ENCODE results near the gene PAK6. TPM values are rescaled to one million over a fixed set of nuclear protein-coding genes. Genes with fewer than 3 reads are reported as not detected.

The PAK6 gene
- polyA plus RNA-seq, 1 experiment: not detected

- CTCF ChIA-PET: interaction anchor here (1.1 to 1.3 kb wide), 2 partner anchors 27 to 32 kb away, joined by 3 to 6 read pairs; no protein-coding TSS in a partner anchor
- no peak for DNase-seq (ENCODE audit: low read depth, low spot score)
- Histone ChIP-seq H3K9me3 (ENCODE audit: control insufficient read depth, insufficient read depth, low read length) (no peaks in the 10 kb centered on the region), H3K27me3 (ENCODE audit: control insufficient read depth, insufficient read depth, low read length) (peaks cover 47% of the 10 kb centered on the region), H3K4me3 (ENCODE audit: low read depth, low read length) (no peak overlapping the region), H3K27ac (ENCODE audit: low read depth, low read length) (no peak overlapping the region)
- POLR2A ChIA-PET: no interaction called here
- no peak for TF ChIP-seq CTCF (IDR thresholded peaks at IDR 0.05; ENCODE audit: low read depth, low read length)
These were observed 8.6 kb downstream of the PAK6 start for GRCh38 chr15:40247406-40247971.

GRCh38 chr15:40248006-40248783 is 9.3 kb downstream of the PAK6 start:
- ChIA-PET POLR2A (no interaction called here), CTCF (interaction anchor here (1.3 to 3.1 kb wide), 4 partner anchors 26 to 31 kb away, joined by 3 to 16 read pairs (median 6); no protein-coding TSS in a partner anchor)
- H3K9me3 ChIP-seq (ENCODE audit: control insufficient read depth, insufficient read depth, low read length): no peaks in the 10 kb centered on the region
- no peak for TF ChIP-seq CTCF (IDR thresholded peaks at IDR 0.05; ENCODE audit: low read depth, low read length)
- no peak overlapping the region for H3K27ac ChIP-seq (ENCODE audit: low read depth, low read length)
- H3K27me3 ChIP-seq (ENCODE audit: control insufficient read depth, insufficient read depth, low read length): peaks cover 53% of the 10 kb centered on the region
- no peak for DNase-seq (ENCODE audit: low read depth, low spot score)
- H3K4me3 ChIP-seq (ENCODE audit: low read depth, low read length): no peak overlapping the region

GRCh38 chr15:40249477-40250303 is 10.8 kb downstream of the PAK6 start:
- Histone ChIP-seq H3K9me3 (ENCODE audit: control insufficient read depth, insufficient read depth, low read length) (no peaks in the 10 kb centered on the region), H3K27me3 (ENCODE audit: control insufficient read depth, insufficient read depth, low read length) (peaks cover 66% of the 10 kb centered on the region), H3K4me3 (ENCODE audit: low read depth, low read length) (no peak overlapping the region), H3K27ac (ENCODE audit: low read depth, low read length) (no peak overlapping the region)
- TF ChIP-seq CTCF (IDR thresholded peaks at IDR 0.05; ENCODE audit: low read depth, low read length): no peak
- ChIA-PET CTCF (interaction anchor here (0.6 to 3.1 kb wide), 4 partner anchors 25 to 32 kb away, joined by 3 to 16 read pairs (median 4); no protein-coding TSS in a partner anchor), POLR2A (interaction anchor here (0.5 to 0.6 kb wide), 3 partner anchors 11 to 22 kb away, joined by 3 to 4 read pairs (median 3); no protein-coding TSS in a partner anchor)
- DNase-seq (ENCODE audit: low read depth, low spot score): no peak

GRCh38 chr15:40250304-40250656 is 11.4 kb downstream of the PAK6 start:
- Histone ChIP-seq H3K27me3 (ENCODE audit: control insufficient read depth, insufficient read depth, low read length) (peaks cover 70% of the 10 kb centered on the region), H3K4me3 (ENCODE audit: low read depth, low read length) (no peak overlapping the region), H3K9me3 (ENCODE audit: control insufficient read depth, insufficient read depth, low read length) (no peaks in the 10 kb centered on the region), H3K27ac (ENCODE audit: low read depth, low read length) (no peak overlapping the region)
- TF ChIP-seq CTCF (IDR thresholded peaks at IDR 0.05; ENCODE audit: low read depth, low read length): no peak
- ChIA-PET POLR2A (interaction anchor here (0.5 kb wide), 1 partner anchor 12 kb away, joined by 3 read pairs; no protein-coding TSS in a partner anchor), CTCF (interaction anchor here (2.3 to 3.1 kb wide), 2 partner anchors 25 to 33 kb away, joined by 6 to 16 read pairs; no protein-coding TSS in a partner anchor)
- DNase-seq (ENCODE audit: low read depth, low spot score): no peak
